Heart right ventricle (tissue), 16 donors: Measurements from ENCODE around the gene NR2F2. TPM values are rescaled to one million over a fixed set of nuclear protein-coding genes. Genes with fewer than 3 reads are reported as not detected.
A peak's percentile ranks its signal among the peaks of the same experiment; 100 is the strongest.

Experiments used
- ATAC-seq, 8 donors: fragments of 200-7000 bp; cut with Tn5 transposase; one replicate each; pipeline ENCODE4 v1.9.1; 2020; ENCODE audit warnings: mild to moderate bottlenecking in 8 of 8, moderate library complexity in 8 of 8, moderate number of reproducible peaks in 1 of 8
- DNase-seq, 2 donors: peaks; one replicate each; pipeline ENCODE4 v3.0.0-alpha.2; 2020
- H3K27ac ChIP-seq, 10 donors: fragments of 200-600 bp; sonication (generic) in 2 of 10; one replicate each; pipeline versions ENCODE4 v1.5.0 to v1.8.0; 2020 to 2022; ENCODE audit warnings: mild to moderate bottlenecking in 3 of 10
- H3K27me3 ChIP-seq, 7 donors: fragments of 200-600 bp; one replicate each; pipeline ENCODE4 v1.8.0; 2021 to 2022; ENCODE audit warnings: mild to moderate bottlenecking in 2 of 7
- H3K36me3 ChIP-seq, 9 donors: fragments of 200-600 bp; sonication (generic) in 1 of 9; one replicate each; pipeline versions ENCODE4 v1.5.0 to v1.8.0; 2020 to 2022; ENCODE audit warnings: mild to moderate bottlenecking in 2 of 9
- H3K4me1 ChIP-seq, 9 donors: fragments of 200-600 bp; sonication (generic) in 1 of 9; one replicate each; pipeline versions ENCODE4 v1.5.0 to v1.8.0; 2020 to 2022; ENCODE audit warnings: mild to moderate bottlenecking in 4 of 9
- H3K4me3 ChIP-seq, 10 donors: fragments of 200-600 bp; sonication (generic) in 2 of 10; one replicate each; pipeline versions ENCODE4 v1.5.0 to v1.8.0; 2020 to 2022; ENCODE audit warnings: mild to moderate bottlenecking in 7 of 10, moderate library complexity in 2 of 10
- H3K9me3 ChIP-seq, 11 donors: fragments of 200-600 bp in 10 of 11; sonication (generic) in 2 of 11; one replicate each; pipeline versions ENCODE4 v1.5.0 to v1.8.0; 2013 to 2022; ENCODE audit warnings: mild to moderate bottlenecking in 2 of 11, control low read depth in 1 of 11, moderate library complexity in 1 of 11
- CTCF ChIP-seq, 9 donors: fragments of 200-600 bp; sonication (generic) in 2 of 9; IDR thresholded peaks; one replicate each; pipeline versions ENCODE4 v1.5.0 to v1.8.0; 2021 to 2022; ENCODE audit warnings: antibody characterized with exemption in 9 of 9, mild to moderate bottlenecking in 5 of 9, moderate library complexity in 1 of 9
- WGBS, 2 donors: extraction: QIAGEN DNeasy Blood & Tissue Kit; methylation state at CpG; one replicate each; pipeline ENCODE4 v1.1.7; 2013; ENCODE audit warnings: inconsistent platforms in 1 of 2; 5-methylcytosine and 5-hydroxymethylcytosine counted together
- intact Hi-C, 10 donors: fragments of 100-400 bp; cut with DNase I; formaldehyde crosslinking; loops; one replicate each; pipeline versions ENCODE4 v1.11.1 to v1.14.2; 2022
- polyA plus RNA-seq, 2 donors: library from polyadenylated mRNA; stranded (reverse); fragments of 200-250 nt; gene quantifications; one replicate each; pipeline ENCODE4 v1.2.3, GENCODE V29; 2013
- total RNA-seq, 10 donors: library from RNA; stranded (reverse); fragmentation: NEBNext Ultra II Directional in 3 of 10; extraction: Animal tissue kit (Norgen Biotek cat#: 25700) in 3 of 10; gene quantifications; one replicate each; pipeline versions ENCODE4 v1.2.1 to v1.2.4, GENCODE V29; 2021 to 2023
- donor health status: Arrhythmogenic right ventricular cardiomyopathy.
- donor health status: ischemic (EF 13 %, LVEDD 7.1; RV severe dilation, severe dysfunction).
- donor health status: healthy with polysubstance abuse.
- donor health status: DM: no; HTN: yes; CAD: no.
- donor health status: DM: no; HTN: no; CAD: no.
- donor health status: ischemic (EF 25% LVEDD 6.9; RV normal size, moderate dysfunction).
- donor health status: ischemic (EF 25% LVEDD 5.7; RV mildly dilated, moderate dysfunction).
- donor health status: healthy.
- donor health status: DM: yes; HTN: yes; CAD: no.
- donor health status: Ischemic cardiomyopathy.
- donor health status: ischemic (EF 35%, LVEDD 5.7; RV mildly dilated, moderate dysfunction).
- donor health status: nonischemic (EF 11% LVEDD 7.7; RV severe dilation, severe dysfunction).
- donor health status: DM: yes; HTN: yes; CAD: no.
- donor health status: PGD.
- donor health status: ischemic (EF 29% LVEDD 5.4; RV normal size, mild dysfunction).
- donor health status: nonischemic (EF 23%, LVEDD 6.1; RV moderate dilation, normal function).

NR2F2 gene
- total and polyA plus RNA-seq, 12 donors = 8.2 to 31.7 (median 16.1) TPM

- H3K4me3 ChIP-seq = peak overlapping the region in 9 of 10 donors; percentile 51 to 73 (median 65)
- no peaks in the 10 kb centered on the region for H3K9me3 ChIP-seq
- no peak for DNase-seq
- peaks cover 0 to 98% (median 79%) of the 10 kb centered on the region in 7 donors for H3K27me3 ChIP-seq
- no peak for TF ChIP-seq CTCF (IDR thresholded peaks at IDR 0.05)
- H3K36me3 ChIP-seq = no peaks in the 10 kb centered on the region
- ATAC-seq = no peak
- H3K27ac ChIP-seq = peak overlapping the region in 9 of 10 donors; percentile 81 to 91 (median 88)
- intact Hi-C loops = loop anchor here in 9 of 10 donors (10.0 kb wide), 7 partner anchors 61 to 1679 kb away; no protein-coding TSS in a partner anchor
- 32 to 41% methylated on average over 25 of the region's 25 CpGs for WGBS, 2 donors
- peaks cover 0 to 72% (median 39%) of the 10 kb centered on the region in 9 donors for H3K4me1 ChIP-seq
Measured at GRCh38 chr15:96353416-96353929, 23.0 kb downstream of the NR2F2 start.

GRCh38 chr15:96353930-96354730 is 23.6 kb downstream of the NR2F2 start:
- Histone ChIP-seq H3K4me3 (peak overlapping the region; percentile 51 to 73 (median 64)), H3K36me3 (no peaks in the 10 kb centered on the region), H3K4me1 (peaks cover 0 to 66% (median 39%) of the 10 kb centered on the region in 9 donors), H3K9me3 (no peaks in the 10 kb centered on the region), H3K27me3 (peaks cover 0 to 98% (median 79%) of the 10 kb centered on the region in 7 donors), H3K27ac (peak overlapping the region; percentile 77 to 91 (median 88))
- ATAC-seq (peak; percentile 40 to 73 (median 62)), DNase-seq (peak in 1 of 2 donors; percentile 72)
- TF ChIP-seq CTCF (IDR thresholded peaks at IDR 0.05) = peak; percentile 22 to 67 (median 50)
- 1% methylated on average over 66 to 67 of the region's 67 CpGs for WGBS, 2 donors
- intact Hi-C loops = loop anchor here in 9 of 10 donors (10.0 kb wide), 7 partner anchors 61 to 1679 kb away; no protein-coding TSS in a partner anchor

GRCh38 chr15:96354731-96355567 is 24.4 kb downstream of the NR2F2 start:
- 6 to 10% methylated on average over 15 of the region's 15 CpGs for WGBS, 2 donors
- H3K4me1 ChIP-seq = peaks cover 0 to 67% (median 40%) of the 10 kb centered on the region in 9 donors
- DNase-seq (no peak), ATAC-seq (peak in 6 of 8 donors; percentile 23 to 41 (median 34))
- peak overlapping the region; percentile 77 to 91 (median 88) for H3K27ac ChIP-seq
- intact Hi-C loops = loop anchor here (5.0 to 10.0 kb wide), 13 partner anchors 60 to 1680 kb away; no protein-coding TSS in a partner anchor
- no peaks in the 10 kb centered on the region for H3K9me3 ChIP-seq
- H3K27me3 ChIP-seq = peaks cover 0 to 98% (median 79%) of the 10 kb centered on the region in 7 donors
- TF ChIP-seq CTCF (IDR thresholded peaks at IDR 0.05) = peak in 5 of 9 donors; percentile 16 to 43 (median 34)
- H3K36me3 ChIP-seq = no peaks in the 10 kb centered on the region
- H3K4me3 ChIP-seq = peak overlapping the region; percentile 51 to 73 (median 64)
